Stimulated activated memory B cell treated with anti-CD40 and anti-IgM and Interleukin-4, amounts not matched to agents 10 μg/mL and 1 μg/mL and 100 μg/mL, for 72 hours (primary cell): ENCODE results near the gene NSMCE4A.
"Not testable (repeated sequence)": the region's sequence is repeated elsewhere in the genome, so short reads cannot be mapped to it uniquely, and the experiment has no call there.

Experiments
- ATAC-seq: fragments of 150-1000 bp; cut with Tn5 transposase; 2 replicates; pipeline ENCODE4 v1.10.0; 2021
- H3K27ac Mint-ChIP-seq: one replicate; pipeline ENCODE4 v1.8.0; 2022; ENCODE audit warnings: mild to moderate bottlenecking, mixed read lengths
- H3K27me3 Mint-ChIP-seq: one replicate; pipeline ENCODE4 v1.8.0; 2022; ENCODE audit warnings: mixed read lengths
- H3K36me3 Mint-ChIP-seq: one replicate; pipeline ENCODE4 v1.8.0; 2022; ENCODE audit warnings: mixed read lengths
- H3K4me1 Mint-ChIP-seq: one replicate; pipeline ENCODE4 v1.8.0; 2022; ENCODE audit warnings: mixed read lengths
- H3K4me3 Mint-ChIP-seq: one replicate; pipeline ENCODE4 v1.8.0; 2022; ENCODE audit warnings: mild to moderate bottlenecking, moderate library complexity, mixed read lengths
- H3K9me3 Mint-ChIP-seq: one replicate; pipeline ENCODE4 v1.8.0; 2022; ENCODE audit warnings: mixed read lengths

Gene NSMCE4A

DNA sequence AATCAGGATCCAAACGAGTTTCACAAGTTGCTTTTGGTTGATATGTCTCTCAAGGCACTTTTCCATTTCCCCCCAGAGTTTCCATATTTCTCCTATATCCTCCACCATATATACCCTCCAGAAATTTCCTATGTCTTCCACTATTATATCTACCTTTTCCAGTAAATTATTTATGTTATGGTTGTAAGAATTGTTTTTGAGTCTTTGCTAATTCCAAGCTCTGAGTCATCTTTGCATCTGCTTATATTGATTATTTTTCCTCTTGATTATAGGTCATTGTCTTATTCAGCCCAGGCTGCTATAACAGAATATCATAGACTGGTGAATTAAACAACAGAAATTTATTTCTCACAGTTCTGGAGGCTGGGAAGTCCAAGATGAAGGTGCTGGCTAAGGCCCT is 26.7 kb upstream of the NSMCE4A start:
- no peak for ATAC-seq
- Mint-ChIP-seq H3K9me3 (peaks cover 26% of the 10 kb centered on the region), H3K27me3 (peaks cover 16% of the 10 kb centered on the region), H3K4me1 (no peaks in the 10 kb centered on the region), H3K4me3 (no peak overlapping the region), H3K27ac (no peak overlapping the region), H3K36me3 (no peaks in the 10 kb centered on the region)

DNA sequence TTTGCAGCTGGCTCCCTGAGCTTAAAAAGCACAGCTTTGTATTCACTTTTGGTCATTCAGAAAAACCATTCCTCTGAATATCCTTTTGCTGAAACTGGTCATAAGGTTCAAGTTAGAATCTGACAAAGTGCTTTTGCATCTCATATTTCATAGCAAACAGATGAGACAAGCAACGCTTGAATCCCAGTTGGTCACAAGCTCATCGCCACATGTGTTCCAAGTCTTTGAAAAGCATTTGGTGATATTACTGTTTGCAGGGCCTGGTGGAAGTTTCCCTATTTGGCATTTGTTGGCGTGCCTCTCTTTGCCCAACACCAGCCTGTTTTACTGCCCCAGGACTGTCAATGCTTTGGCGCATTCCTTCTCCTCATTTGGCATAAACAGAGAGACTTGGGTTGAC is 24.3 kb upstream of the NSMCE4A start:
- ATAC-seq, result no peak
- Mint-ChIP-seq H3K27me3 (peaks cover 26% of the 10 kb centered on the region), H3K27ac (no peak overlapping the region), H3K4me1 (no peaks in the 10 kb centered on the region), H3K9me3 (peaks cover 24% of the 10 kb centered on the region), H3K4me3 (no peak overlapping the region), H3K36me3 (no peaks in the 10 kb centered on the region)

DNA sequence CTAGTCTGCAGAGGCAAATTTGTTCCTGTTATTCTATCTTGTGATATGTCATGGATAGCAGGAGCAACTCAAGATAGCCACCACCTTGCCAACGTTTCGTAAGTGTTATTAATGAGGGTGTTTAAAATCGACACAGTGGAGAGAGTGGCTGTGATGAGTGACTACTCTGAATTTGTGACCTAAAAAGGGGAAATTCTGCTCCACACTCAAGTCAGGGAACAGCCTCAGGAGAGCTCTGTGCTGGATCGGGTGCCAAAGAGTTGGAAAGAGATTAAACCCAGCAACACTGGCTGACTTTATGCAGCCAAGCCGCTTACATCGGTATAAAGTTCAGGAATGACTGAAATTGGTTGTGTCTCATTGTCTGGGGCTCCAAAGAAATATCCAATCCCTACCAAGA is 23.4 kb upstream of the NSMCE4A start:
- H3K27me3 Mint-ChIP-seq, result peaks cover 33% of the 10 kb centered on the region
- H3K27ac Mint-ChIP-seq, result no peak overlapping the region
- H3K4me3 Mint-ChIP-seq, result no peak overlapping the region
- no peaks in the 10 kb centered on the region for H3K4me1 Mint-ChIP-seq
- peaks cover 23% of the 10 kb centered on the region for H3K9me3 Mint-ChIP-seq
- ATAC-seq, result no peak
- H3K36me3 Mint-ChIP-seq, result no peaks in the 10 kb centered on the region

DNA sequence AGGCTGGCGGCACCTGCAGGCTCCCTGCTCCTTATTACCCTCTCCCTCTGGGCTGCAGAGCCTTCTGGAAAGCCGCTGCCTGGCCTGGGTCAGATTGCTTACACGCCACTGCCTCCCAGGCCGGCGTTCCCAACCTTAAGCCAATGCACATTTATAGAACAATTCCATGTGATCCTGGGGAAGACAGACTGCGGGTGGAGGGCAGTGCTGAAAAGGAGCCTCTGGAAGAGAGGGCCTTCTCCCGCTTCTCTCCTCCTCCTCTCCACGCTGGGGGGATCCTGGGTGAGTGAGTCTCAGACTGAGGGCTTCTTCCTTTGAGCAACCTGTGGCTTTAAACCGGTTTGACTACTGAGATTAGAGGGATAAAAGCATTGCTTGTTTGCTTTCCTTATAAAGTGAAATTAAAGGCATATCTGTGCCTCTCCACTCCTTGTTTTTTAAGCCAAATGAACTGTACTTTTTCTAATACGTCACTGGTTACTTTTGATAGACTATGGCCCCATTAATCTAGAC is 19.5 kb upstream of the NSMCE4A start:
- Mint-ChIP-seq H3K4me1 (peaks cover 6% of the 10 kb centered on the region), H3K9me3 (peaks cover under 1% of the 10 kb centered on the region), H3K4me3 (no peak overlapping the region), H3K27me3 (peaks cover 33% of the 10 kb centered on the region), H3K36me3 (no peaks in the 10 kb centered on the region), H3K27ac (no peak overlapping the region)
- no peak for ATAC-seq

DNA sequence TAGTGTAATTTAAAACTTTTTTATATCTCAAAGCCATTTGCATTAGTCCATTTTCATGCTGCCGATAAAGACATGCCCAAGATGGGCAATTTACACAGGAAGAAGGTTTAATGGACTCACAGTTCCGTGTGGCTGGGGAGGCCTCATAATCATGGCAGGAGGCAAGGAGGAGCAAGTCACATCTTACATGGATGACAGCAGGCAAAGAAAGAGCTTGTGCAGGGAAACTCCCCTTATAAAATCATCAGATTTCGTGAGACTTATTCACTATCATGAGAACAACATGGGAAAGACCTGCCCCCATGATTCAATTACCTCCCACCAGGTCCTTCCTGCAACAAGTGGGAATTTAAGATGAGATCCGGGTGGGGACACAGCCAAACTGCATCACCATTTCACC is 16.7 kb upstream of the NSMCE4A start:
- H3K27ac Mint-ChIP-seq, H3K36me3 Mint-ChIP-seq, H3K4me1 Mint-ChIP-seq, H3K9me3 Mint-ChIP-seq, H3K4me3 Mint-ChIP-seq, ATAC-seq: not testable (repeated sequence)
- H3K27me3 Mint-ChIP-seq, result peaks cover 33% of the 10 kb centered on the region

DNA sequence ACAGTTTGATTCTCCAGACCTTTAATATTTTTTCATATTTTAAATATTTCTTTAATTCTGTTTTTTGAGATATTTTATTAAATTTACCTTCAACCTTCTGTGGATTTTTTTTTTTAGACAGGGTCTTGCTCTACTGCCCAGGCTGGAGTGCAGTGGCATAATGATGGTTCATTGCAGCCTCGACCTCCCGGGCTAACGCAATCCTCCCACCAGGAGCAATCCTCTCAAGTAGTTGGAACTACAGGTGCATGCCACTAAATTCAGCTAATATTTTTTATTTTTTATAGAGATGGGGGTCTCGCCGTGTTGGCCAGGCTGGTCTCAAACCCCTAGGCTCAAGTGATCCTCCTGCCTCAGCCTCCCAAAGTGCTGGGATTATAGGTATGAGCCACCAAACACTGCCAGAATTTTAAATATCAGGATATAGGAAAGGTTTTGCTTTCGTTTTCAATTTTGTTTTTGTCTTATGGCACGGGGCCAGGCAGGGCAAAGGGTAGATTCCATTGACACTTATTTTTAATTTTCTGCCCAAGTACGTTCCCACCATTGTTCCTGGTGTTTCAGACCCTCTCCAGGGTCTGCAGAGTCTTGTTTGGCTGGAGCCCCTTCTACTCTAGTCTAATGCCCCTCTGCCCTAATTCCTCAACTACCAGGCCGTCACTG is 15.1 kb upstream of the NSMCE4A start:
- H3K27me3 Mint-ChIP-seq, result peaks cover 23% of the 10 kb centered on the region
- H3K4me3 Mint-ChIP-seq, result no peak overlapping the region
- H3K27ac Mint-ChIP-seq, result no peak overlapping the region
- peaks cover 6% of the 10 kb centered on the region for H3K4me1 Mint-ChIP-seq
- H3K9me3 Mint-ChIP-seq, result no peaks in the 10 kb centered on the region
- no peak for ATAC-seq
- H3K36me3 Mint-ChIP-seq, result no peaks in the 10 kb centered on the region

DNA sequence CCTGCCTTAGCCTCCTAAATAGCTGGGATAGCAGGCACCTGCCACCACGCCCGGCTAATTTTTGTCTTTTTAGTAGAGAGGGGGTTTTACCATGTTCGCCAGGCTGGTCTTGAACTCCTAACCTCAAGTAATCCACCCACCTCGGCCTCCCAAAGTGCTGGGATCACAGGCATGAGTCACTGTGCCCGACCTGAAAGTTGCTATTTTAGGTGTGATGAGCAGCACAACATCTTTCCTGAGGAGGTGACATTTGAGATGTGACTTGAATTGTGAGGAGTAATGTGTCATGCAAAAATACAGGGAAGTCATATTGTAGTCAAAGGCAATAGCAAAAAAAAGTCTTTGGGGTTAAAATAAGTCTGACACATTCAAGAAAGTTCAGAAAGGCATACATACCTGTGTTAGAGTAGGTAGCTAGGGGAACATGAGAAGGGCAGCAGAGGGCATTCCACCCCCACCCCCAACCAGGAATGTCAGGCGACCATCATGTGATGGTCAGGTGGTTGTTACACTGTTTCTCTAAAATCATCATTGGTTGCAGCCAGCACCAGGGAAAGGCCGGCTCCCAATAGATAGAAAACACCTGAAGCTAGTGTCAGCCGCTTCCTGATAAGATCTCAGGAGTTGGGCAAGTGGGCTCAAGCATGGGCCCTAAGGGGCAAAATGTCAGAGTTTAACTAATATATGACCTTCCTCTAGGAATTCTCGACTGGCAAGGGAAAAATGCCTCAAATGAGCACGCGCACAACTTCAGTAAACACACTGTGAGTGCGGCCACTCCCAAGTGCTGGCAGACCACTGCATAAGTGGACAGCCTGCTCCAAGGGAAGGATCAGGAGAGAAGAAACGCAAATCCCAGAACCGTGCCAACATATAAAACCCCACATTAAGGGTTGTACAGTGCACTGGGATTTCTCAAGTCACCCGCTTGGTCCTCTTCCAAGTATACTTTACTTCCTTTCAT is 13.6 kb upstream of the NSMCE4A start, which contains the start of gene TACC2:
TACC2 (plus strand) TSS at position 803 of the 964 bp plus-strand sequence. CDS start 32,819 bp downstream, outside the sequence.
- peaks cover 6% of the 10 kb centered on the region for H3K4me1 Mint-ChIP-seq
- peaks cover 11% of the 10 kb centered on the region for H3K27me3 Mint-ChIP-seq
- peaks cover 9% of the 10 kb centered on the region for H3K36me3 Mint-ChIP-seq
- peaks cover 8% of the 10 kb centered on the region for H3K9me3 Mint-ChIP-seq
- no peak for ATAC-seq
- no peak within 1 kb of the TSS for H3K4me3 Mint-ChIP-seq
- no peak within 1 kb of the TSS for H3K27ac Mint-ChIP-seq

DNA sequence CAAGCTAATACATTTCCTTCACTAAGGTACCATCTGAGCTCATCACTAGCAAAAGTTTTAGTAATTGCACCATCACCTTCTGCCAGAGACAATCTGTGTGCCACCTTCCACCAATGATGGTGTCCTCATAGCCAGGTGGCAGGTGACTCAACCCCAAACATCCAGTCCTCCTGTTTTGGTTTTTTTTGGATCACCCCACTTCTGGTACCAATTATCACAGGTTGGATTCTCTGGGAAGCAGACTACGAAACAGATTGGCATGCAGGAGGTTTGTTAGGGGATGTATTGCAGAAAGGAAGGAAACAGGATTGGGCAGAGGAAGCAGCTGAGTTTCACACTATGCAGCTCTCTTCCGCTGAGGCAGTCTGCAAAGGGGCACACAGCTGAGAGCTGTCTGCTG is 9.4 kb upstream of the NSMCE4A start:
- Mint-ChIP-seq H3K4me1 (no peaks in the 10 kb centered on the region), H3K9me3 (peaks cover 8% of the 10 kb centered on the region), H3K4me3 (no peak overlapping the region), H3K27me3 (peaks cover 10% of the 10 kb centered on the region), H3K36me3 (peaks cover 9% of the 10 kb centered on the region), H3K27ac (no peak overlapping the region)
- no peak for ATAC-seq

DNA sequence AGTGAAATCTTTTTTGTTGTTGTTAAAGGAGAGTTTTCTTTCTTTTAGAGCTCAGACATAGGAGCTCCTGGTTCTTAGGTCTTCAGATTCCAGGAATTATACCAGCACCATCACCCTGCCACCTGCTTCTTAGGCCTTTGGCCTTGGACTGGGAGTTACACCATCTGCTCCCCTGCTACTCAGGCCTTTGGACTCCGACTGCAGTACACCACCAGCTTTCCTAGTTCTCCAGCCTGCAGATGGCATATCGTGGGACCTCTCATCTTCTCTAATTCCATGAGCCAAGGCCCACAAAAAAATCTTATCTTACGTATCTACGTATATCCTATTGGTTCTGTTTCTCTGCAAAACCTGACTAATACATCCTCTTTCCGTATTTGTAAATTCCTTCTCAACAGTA is 8.8 kb upstream of the NSMCE4A start:
- no peaks in the 10 kb centered on the region for H3K4me1 Mint-ChIP-seq
- H3K36me3 Mint-ChIP-seq, result peaks cover 9% of the 10 kb centered on the region
- H3K9me3 Mint-ChIP-seq, result peaks cover 8% of the 10 kb centered on the region
- H3K27me3 Mint-ChIP-seq, result peaks cover 10% of the 10 kb centered on the region
- no peak overlapping the region for H3K27ac Mint-ChIP-seq
- H3K4me3 Mint-ChIP-seq, result no peak overlapping the region
- no peak for ATAC-seq

DNA sequence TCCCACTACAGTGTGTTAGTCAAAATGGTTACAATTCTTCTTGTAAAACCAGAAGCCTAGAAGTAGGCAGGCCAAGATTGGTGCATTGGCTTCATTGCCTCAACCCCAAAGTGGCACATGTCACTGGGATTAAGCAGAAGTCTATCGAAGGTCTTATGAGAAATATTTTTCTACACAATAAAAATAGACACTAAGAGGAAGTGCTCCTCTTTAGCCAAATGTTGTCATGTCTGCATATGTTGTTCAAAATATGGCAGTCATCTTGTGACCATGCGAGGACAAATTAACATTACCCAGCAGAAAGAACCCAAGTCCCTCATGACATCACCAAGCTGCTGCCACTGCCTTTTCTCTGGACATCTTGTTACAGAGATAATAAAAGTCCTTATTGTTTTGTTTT is 6.3 kb upstream of the NSMCE4A start:
- Mint-ChIP-seq H3K9me3 (peaks cover 8% of the 10 kb centered on the region), H3K27ac (no peak overlapping the region), H3K36me3 (peaks cover 9% of the 10 kb centered on the region), H3K4me1 (no peaks in the 10 kb centered on the region), H3K27me3 (no peaks in the 10 kb centered on the region), H3K4me3 (no peak overlapping the region)
- ATAC-seq, result no peak

DNA sequence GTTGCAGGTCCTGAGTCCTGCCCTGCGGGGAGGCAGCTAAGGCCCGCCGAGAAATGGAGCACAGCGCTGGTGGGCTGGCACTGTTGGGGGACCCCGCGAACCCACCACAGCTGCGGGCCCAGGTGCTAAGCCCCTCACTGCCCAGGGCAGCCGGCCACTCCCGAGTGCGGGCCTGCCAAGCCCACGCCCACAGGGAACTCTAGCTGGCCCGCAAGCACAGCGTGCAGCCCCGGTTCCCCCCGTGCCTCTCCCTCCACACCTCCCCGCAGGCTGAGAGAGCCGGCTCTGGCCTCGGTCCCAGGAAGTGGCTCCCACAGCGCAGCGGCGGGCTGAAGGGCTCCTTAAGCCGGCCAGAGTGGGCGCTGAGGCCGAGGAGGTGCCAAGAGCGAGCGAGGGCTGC is 3.5 kb upstream of the NSMCE4A start:
- no peak overlapping the region for H3K27ac Mint-ChIP-seq
- H3K27me3 Mint-ChIP-seq, result no peaks in the 10 kb centered on the region
- peaks cover 14% of the 10 kb centered on the region for H3K4me1 Mint-ChIP-seq
- ATAC-seq, result no peak
- H3K9me3 Mint-ChIP-seq, result no peaks in the 10 kb centered on the region
- no peaks in the 10 kb centered on the region for H3K36me3 Mint-ChIP-seq
- no peak overlapping the region for H3K4me3 Mint-ChIP-seq

DNA sequence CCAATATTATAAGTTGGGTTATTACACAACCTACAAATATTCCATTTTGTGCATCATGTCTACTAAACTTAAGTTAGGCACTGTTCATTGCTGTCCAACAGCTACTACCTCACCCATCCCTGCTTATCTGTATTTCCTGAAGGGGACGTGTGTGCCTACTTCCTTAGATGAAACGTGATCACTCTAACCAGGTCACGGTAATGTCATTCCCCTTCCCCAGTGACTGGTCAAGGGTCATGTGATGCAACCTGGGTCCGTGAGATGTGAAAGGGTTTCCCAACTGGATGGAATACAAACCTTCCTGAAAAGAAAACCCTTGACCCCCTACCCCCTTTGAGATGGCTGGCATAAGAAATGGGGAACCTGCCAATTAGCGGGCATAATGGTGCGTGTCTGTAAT is 1.6 kb upstream of the NSMCE4A start:
- Mint-ChIP-seq H3K4me3 (no peak overlapping the region), H3K27me3 (no peaks in the 10 kb centered on the region), H3K27ac (no peak overlapping the region), H3K4me1 (peaks cover 29% of the 10 kb centered on the region), H3K36me3 (peaks cover 8% of the 10 kb centered on the region), H3K9me3 (no peaks in the 10 kb centered on the region)
- no peak for ATAC-seq

DNA sequence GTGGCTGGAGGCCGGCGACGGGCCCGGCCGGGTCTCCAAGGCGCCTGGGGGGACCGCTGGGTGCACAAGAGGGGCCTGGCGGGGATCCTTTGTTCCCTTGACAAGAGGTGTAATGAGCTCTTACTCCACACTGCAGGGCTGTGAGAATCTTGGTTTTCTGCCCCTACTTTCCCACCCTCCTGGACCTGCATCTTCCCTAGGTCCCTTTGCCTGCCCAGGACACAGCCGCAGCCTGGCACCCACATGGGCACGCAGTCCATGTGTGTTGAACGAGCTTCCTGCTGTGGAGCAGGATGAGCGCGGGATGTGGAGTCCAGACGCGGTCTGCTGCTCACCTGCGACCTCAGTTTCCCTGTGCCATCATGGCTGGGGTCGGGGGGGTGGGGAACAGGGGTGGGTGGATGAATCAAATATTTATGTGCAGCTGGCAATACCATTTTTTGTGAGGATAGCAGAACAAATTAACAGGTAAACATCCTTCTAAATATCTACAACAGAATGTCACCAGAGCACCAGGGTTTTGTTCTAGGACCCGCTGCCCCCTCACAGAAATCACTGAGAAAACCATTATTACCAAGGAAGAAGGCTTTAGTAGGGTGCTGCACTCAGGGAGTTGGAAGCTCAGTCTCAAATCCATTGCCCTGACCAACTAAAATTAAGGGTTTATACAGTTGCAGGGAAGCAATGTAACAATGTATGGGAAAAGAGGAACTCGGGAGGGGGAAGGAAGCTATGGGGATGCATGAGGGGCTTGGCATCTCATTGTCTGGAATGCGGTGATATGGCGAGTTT is 474 bp upstream of the NSMCE4A start:
- H3K9me3 Mint-ChIP-seq, result no peaks in the 10 kb centered on the region
- H3K4me1 Mint-ChIP-seq, result peaks cover 29% of the 10 kb centered on the region
- ATAC-seq, result no peak
- H3K36me3 Mint-ChIP-seq, result peaks cover 17% of the 10 kb centered on the region
- H3K4me3 Mint-ChIP-seq, result peak overlapping the region; percentile 81
- no peaks in the 10 kb centered on the region for H3K27me3 Mint-ChIP-seq
- no peak overlapping the region for H3K27ac Mint-ChIP-seq

DNA sequence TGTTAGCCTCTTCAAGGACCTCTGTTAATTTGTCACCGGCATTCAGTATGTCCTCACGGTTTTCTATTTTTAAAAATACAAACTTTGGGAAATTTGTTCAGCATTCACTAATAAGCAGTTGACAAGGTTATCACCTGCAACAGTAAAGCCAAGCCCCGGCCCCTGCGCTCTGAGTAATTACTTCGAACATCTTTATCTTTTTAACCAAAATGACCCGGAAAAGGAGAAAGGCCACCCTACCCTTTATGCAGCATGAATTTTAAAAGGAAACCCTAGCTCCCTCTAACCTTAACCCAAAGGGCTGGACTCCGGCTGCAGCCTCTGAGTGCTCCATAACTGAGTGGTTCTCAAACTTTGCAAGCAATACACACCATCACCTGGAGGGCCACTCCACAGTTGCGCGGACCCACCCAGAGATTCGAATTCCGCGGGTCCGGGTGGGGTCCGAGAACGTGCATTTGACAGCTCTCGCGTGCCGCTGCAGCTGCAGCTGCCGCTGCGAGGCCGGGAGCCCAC is 940 bp downstream of the NSMCE4A start:
- H3K27me3 Mint-ChIP-seq, result no peaks in the 10 kb centered on the region
- peak overlapping the region; percentile 46 for H3K27ac Mint-ChIP-seq
- H3K36me3 Mint-ChIP-seq, result peaks cover 17% of the 10 kb centered on the region
- peak overlapping the region; percentile 81 for H3K4me3 Mint-ChIP-seq
- peaks cover 29% of the 10 kb centered on the region for H3K4me1 Mint-ChIP-seq
- peak; percentile 40 for ATAC-seq
- H3K9me3 Mint-ChIP-seq, result no peaks in the 10 kb centered on the region

DNA sequence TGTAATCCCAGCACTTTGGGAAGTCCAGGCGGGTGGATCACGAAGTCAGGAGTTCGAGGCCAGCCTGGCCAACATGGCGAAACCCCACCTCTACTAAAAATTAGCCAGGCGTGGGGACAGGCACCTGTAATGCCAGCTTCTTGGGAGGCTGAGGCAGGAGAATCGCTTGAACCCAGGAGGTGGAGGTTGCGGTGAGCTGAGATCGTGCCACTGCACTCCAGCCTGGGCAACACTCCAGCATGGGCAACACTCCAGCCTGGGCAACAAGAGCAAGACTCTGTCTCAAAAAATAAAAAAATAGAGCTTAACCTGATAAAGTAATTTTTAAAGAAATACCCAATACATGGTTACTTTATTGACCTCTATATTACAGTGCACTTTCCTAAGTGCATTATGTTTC is 5.9 kb downstream of the NSMCE4A start:
- H3K9me3 Mint-ChIP-seq, H3K4me3 Mint-ChIP-seq, ATAC-seq, H3K27me3 Mint-ChIP-seq, H3K27ac Mint-ChIP-seq: not testable (repeated sequence)
- H3K4me1 Mint-ChIP-seq, result peaks cover 20% of the 10 kb centered on the region
- peaks cover 30% of the 10 kb centered on the region for H3K36me3 Mint-ChIP-seq
